T-helper 9 cell (primary cell): ENCODE results near the gene LETM1.
A peak's percentile ranks its signal among the peaks of the same experiment; 100 is the strongest.

ENCODE experiments used
- DNase-seq: peaks from one replicate; pipeline ENCODE4 v3.0.0-alpha.2; 2020
- total RNA-seq, 2 donors: gene quantifications; one replicate each; lab custom pipeline; 2026; lab: John Stamatoyannopoulos, UW

Gene LETM1
- total RNA-seq, result 56.5 to 93.0 reads per million in 2 donors

DNA sequence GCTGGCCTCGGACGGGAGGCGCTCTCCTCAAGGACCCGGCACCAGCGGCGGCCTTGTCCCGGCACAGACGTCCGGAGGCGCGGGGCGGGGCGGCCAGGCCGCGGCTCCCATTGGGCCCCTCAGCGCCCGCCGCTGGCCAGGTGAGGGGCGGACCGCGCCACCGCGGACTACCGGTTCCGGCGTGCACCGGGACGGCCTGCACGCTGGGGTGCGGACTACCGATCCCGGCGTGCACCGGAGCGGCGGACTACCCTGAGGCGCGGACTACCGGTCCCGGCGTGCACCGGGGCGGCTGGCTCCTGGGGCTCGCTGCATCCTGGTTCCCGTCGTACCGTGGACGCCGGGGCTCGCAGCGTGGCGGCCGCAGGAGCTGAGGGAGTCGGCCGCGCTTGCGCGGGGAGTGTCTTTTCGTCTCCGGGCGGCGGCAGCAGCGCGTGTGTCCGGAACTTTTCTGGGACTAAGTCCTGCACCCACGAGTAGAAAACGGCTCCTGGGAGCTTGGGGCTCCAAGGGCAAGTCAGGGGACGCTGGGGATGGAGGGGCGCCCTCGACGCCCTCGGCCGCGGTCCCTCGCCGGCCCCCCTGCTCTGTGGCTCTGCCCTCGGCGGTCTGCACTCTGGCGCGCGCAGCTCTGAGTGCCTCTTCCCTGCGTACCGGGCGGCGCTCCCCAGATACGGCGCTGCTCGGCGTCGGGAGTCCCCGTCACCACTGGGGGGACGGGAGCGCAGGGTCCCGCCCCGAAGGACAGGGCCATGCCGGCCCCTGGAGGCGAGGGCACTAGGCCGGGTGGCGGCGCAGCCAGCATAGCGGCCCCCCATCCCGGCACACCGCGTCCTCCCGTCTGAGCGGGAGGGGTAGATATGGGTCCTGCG, at the start of gene LETM1:
Gene LETM1, minus strand, starts transcription at position 86 of the 872 bp plus-strand sequence. CDS start 206 bp downstream, outside the sequence.
- DNase-seq, result peak; percentile 87

DNA sequence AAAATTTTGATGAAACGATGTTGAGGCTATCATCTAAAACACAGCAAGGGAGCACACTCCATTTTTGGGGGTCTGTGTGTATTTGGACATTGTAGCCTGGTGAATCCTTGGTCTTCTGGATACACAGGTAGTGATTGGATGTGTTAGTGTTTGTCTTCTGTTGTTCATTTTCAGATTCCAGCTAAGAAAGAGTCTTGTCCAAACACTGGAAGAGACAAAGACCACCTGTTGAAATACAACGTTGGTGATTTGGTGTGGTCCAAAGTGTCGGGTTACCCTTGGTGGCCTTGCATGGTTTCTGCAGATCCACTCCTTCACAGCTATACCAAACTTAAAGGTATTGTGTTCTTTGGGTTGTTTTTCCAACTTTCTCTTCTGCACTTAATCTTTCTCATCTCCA, 48.1 kb upstream of the LETM1 start:
- DNase-seq, result no peak

DNA sequence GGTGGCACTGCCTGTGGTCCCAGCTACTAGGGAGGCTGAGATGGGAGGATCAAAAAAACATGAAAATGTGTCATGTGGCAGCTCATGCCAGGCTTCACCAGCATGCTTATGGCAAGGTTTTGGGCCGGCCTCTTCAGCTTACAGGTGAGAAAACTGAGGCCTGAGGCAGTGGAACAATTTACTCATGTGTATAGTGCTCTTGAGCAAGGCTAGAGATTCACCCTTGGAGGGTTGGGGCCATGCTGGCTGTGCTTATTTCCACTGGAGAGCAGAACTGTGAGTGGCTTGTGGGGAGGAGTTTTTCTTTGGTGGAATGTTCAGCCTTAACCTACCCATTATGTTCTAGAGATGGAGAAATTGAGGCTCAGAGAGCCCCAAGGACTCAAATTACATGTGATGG, 47.1 kb upstream of the LETM1 start:
- DNase-seq, result no peak

DNA sequence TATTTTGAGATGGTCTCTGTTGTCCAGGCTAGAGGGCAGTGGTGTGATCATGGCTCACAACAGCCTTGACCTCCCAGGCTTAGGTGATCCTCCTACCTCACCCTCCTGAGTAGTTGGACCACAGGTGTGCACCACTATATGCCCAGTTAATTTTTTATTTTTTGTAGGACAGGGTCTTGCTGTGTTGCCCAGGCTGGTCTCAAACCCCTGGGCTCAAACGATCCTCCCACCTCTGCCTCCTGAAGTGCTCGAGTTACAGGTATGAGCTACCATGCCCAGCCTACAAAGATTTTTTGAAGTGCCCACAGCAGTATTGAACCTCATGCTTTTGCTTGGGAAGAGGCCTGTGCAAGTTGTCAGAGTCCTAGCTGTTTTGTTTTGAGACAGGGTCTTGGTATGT, 46.3 kb upstream of the LETM1 start:
- no peak for DNase-seq

DNA sequence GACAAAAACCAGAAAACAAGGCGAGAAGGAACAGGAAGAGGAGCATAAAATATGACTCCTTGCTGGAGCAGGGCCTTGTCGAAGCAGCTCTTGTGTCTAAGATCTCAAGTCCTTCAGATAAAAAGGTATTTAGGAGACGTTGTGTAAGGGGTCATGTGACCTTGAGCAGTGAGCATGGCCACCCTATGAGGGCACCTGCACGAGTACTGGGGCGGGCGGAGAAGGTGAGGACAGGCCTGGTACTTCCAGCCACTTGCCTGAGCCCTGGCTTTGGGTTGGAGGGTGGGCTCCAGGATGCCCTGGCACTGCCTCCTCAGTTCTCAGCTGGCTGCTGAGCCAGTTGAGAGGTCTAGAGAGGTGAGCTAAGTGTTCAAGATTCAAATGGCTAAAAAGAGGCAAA, 45.2 kb upstream of the LETM1 start:
- no peak for DNase-seq

DNA sequence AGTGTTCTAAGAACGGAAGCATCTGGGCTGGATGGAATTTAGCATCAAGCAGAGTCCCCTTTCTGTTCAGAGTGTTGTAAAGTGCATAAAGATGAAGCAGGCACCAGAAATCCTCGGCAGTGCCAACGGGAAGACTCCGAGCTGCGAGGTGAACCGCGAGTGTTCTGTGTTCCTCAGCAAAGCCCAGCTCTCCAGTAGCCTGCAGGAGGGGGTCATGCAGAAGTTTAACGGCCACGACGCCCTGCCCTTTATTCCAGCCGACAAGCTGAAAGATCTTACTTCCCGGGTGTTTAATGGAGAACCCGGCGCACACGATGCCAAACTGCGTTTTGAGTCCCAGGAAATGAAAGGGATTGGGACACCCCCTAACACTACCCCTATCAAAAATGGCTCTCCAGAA, 44.7 kb upstream of the LETM1 start:
- DNase-seq, result no peak

DNA sequence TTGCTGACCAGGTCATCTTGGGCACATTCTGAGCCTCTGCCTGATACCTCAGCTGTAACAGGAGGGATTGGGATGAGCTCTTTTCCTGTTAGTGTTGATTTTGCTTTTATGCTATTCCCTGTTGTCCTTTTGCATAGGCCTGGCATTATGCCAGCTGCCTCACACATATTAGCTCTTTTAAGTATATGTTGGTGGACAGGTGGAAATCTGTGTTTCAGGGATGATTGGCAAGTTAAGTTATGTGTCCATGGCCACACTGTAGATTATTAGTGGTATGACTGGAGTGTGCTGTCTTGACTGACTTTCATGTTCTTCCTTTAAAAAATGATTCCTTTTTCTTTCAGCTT, 44.1 kb upstream of the LETM1 start:
- DNase-seq, result no peak

DNA sequence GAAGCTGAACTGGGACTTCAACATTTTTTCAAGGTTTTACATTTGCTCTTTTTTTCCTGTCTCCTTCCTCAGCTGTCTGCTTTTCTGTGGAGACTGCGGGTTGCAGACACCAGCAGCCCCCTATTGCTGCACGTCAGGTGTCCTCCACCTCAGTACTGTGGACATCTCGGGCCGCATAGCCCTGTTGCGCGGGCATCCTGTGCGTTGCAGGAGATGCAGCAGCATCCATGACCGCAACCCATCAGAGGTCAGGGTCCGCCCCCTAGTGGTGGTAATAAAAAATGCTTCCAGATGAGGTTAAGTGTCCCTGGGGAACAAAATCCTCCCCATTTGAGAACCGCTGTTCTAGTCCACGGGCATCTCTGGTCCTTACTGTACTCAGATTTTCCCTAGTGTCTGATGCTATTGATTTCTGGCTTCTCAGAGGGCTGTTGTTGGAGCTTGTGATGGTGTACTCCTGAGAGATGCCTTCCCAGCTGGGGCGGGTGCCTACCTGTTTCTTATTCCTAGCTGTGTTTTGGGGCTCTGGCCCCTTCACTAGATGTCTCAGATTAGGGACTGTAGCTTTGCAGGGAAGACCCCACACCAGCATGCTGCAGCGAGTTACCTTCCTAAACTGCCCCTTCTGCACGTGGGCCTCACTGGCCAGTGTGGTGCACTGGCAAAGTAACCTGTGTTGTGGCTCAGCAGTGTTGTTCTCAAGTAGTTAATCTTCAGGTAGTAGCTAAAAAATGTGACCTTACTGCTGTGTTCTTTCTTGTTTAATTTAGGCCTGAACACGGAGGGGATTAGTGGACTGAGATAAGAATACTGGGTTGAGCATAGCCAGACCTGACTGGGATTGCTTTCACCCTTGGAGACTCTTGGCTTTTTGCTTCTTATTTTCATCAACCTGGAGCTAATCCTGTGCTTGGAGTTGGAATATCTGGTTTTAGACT, 43.5 kb upstream of the LETM1 start:
- DNase-seq, result peak; percentile 56

DNA sequence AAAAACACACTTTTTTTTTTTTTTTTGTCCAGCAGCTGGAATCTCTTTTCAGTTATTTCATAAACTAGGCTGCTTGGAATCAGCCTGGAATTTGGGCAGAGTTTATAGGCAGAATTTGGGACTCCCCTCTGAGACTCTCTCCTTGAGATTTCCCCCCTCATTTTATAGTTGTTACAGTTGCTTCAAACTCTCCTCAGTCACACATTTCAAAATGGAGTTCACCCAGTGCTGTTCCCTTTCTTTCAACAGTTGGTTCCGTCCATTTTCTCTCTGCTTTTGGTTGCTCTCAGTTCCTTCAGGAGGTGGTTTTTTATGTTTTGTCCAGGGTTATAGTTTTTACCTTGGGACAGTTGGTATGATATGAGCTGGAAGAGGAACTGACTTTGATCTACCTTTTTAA, 42.7 kb upstream of the LETM1 start:
- DNase-seq, result no peak

DNA sequence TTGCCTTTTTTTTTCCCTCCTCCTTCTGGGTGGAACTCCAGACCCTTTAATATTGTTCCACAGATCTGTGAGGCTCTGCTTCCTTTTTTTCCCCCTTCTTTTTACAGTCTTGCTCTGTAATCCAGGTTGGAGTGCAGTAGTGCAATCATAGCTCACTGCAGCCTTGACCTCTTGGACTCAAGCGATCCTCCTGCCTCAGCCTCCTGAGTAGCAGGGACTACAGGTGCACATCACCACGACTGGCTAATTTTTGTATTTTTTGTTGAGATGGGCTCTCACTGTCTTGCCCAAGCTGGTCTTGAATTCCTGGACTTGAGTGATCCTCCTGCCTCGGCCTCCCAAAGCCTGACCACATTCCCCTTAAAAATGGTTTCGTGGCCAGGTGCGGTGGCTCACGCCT, 42.1 kb upstream of the LETM1 start:
- DNase-seq, result no peak

DNA sequence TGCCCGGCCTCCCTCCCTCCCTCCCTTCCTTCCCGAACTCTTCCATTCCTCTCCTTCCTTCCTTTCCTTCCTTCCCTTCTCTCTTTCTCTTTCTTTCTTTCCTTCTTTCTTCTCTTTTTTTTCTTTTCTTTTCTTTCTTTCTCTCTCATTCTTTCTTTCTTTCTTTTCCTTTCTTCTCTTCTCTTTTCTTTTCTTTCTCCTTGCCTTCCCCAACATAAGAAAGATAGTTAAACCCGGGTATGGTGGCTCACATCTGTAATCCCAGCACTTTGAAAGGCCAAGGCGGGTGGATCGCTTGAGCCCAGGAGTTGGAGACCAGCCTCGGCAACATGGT, 40.7 kb upstream of the LETM1 start:
- DNase-seq, result no peak

DNA sequence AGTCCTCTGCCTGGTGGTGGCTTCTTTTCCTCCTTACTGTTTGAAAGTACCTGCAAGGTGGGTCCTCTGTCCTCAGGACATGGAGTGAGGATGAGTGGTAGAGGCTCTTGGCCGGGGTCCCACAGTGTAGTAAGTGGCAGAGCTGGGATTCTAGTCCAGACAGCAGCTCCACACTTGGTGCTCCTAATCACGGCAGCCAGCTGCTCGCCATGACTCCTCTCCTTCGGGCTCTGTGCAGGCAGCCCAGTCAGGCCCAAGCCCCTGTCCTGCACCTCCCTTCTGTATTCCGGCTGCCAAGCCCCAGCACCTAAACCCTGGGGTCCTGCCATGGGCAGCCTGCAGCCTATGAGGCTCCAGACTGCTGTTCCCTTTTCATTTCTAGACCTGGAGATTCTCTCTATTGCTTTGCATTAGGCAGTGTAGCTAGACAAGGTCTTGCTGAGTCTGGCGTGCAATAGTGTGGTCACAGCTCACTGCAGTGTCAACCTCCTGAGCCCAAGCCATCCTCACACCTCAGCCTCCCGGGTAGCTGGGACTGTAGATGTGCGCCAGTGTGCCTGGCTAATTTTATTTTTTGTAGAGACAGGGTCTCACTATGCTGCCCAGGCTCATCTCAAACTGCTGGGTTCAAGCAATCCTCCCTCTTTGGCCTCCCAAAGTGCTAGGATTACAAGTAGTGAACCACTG, 40.2 kb upstream of the LETM1 start:
- DNase-seq, result no peak

DNA sequence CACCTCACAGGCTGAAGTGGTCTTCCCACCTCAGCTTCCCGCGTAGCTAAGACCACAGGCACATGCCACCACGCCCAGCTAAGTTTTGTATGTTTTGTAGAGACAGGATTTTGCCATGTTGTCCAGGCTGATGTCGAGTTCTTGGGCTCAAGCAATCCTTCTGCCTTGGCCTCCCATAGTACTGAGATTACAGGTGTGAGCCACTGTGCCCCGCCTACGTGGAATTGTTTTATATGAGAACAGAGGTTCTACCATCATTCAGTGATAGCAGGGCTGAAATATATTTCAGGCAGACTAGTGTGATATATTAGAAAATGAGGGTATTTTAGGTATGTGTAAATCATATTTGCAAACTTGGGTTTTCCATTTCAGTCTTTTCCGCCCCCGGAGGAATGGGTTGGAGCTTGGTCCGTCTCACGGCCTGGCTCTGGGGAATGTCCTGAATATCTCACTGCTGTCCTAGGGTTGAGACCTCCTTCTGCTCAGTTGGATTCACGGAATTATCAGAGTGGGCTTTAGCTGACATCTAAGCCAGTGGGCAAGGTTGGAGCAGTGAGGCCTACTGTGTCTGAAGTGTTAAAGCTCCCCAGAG, 35.1 kb upstream of the LETM1 start:
- DNase-seq, result no peak

DNA sequence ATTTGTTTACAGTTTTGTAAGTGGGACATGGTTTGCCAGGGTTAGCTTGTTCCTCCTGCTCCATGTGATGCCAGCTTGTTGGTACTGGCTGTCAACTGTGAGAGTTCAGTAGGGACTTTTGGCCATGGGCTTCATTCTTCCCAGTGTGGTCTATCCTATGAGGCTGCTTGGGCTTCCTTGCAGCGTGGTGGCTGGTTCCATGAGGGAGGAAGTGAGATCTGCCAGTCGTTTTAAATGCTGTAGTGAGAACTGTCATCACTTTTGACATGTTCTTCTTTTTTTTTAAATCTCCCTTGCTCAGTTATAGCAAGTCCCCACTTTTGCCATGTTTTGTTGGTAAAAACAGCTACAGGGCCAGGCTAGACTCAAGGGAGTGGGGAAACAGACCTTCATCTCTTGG, 31.1 kb upstream of the LETM1 start:
- DNase-seq, result no peak

DNA sequence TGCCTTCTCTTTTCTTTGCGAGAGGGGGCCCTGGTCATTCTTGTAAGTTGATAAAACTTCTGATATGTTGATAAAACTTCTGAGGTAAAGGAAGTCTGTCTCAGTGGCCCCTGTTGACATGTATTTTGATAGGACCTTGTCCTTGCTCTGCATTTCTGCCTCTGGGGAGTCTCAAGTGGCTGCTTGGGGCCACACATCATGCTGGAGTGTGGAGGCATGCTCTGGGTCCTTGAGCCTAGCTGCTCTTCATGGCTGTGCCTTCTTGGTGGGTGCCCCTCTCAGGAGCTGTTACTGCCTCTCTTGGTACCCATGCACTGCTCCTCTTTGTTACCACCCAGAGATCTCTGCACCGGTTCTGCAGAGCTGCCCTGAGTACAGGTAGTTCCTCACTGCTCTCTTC, 29.5 kb upstream of the LETM1 start:
- DNase-seq, result no peak

DNA sequence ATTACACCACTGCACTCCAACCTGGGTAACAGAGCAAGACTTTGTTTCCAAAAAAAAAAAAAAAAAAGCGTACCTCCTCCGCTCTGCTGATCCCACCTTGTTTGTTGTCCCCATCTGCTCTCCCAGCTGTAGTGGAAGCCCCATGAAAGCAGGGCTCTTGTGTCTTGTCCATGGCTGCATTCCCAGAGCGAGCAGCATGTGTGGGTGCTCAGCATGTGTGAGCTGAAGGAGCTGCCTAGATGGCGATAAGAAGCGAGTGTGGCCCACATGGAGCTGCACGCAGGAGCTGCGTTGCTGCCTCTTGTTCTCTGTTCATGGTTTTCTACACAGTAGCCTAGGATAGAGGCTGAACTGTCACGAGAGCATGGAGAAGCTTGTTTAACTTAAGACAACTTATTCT, 27.6 kb upstream of the LETM1 start:
- DNase-seq, result no peak

DNA sequence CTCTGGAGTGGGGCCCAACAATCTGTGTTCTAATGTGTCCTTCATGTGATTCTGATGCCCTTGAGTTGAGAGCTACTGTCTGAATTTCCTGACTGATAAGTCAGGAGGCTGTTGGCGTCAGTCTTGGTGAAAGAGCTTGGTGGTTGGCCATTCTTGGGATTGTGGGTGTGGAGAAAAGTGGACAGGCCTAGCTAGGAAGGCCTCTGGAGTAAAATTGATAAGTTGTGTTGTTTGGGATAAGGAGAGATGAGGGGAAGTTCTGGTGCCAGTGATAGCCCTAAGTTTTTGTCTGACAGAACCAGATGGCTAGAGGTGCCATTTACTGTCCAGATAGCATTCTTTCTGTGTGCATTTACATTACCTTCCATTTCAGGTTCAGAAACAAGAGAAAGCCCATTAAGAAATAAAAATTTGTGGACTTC, 26.9 kb upstream of the LETM1 start:
- DNase-seq, result no peak

DNA sequence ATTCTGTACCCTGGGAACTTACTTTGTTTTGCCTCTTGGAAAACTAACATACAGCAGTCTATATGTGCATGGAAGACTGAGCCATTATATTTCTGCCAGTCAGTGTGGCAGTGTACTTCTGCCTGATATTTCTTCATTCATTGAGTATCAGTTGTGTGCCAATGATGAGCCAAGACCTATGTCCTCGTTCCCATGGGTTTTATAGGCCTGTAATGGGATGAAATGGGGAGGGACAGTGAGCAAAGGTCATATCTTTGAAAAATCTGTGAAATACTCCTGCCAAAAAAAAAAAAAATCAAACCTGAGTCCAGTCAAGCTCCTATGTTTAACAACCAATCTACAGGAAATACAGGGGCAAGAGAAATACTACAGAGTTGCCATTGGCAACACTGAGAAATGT, 24.4 kb upstream of the LETM1 start:
- no peak for DNase-seq

DNA sequence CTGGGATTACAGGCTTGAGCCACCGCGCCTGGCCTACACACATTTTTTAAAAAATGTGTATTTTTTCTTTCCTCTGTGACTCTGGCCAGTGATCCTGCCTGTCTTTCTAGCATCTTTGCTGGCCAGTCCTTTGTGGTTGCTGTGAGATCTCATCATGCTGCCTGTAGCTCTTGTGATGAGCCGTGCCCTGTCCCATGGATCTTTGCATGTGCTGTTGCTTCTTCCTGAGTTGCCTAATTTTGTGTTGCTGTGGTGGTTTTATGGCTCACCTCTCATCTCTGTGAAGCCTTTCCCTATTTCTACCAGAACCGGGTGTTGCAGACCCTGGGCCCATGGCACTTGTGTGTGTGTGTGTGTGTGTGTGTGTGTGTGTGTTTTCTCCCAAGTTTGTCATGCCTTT, 23.5 kb upstream of the LETM1 start:
- no peak for DNase-seq

DNA sequence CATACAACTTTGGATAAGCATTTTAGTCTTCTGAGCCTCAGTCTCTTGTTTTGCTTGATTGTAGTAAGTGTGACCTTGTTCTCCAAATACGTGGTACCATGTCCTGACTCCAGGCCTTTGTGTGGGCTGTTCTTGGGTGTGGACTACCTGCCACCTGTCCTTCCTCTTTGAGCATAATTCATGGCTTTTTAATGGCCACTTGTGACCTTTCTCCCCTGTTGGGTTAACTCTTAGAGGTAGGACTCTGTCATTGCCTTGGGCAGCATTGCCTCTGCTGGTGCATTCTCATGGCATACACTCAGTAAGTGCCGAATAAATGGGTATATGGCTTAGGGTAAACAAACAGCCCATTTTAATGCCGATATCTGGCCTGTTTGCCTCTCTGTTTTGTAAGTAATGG, 18.2 kb upstream of the LETM1 start:
- no peak for DNase-seq

DNA sequence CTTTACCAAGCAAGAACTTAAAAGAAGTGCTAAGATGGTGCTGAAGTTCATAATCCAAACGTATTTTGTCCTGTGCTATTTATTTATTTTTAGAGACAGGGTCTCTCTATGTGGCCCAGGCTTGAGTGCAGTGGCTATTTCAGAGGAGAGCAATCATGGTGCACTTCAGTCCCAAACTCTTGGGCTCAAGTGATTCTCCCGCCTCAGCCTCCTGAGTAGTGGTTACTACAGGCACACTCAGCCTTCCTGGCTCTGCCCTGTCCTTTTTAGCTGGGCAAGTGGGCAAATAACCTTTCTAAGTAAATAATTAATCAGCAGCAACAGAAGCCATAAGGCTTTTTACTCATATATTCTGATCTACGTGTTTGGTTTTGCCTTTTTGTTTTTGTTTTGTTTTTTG, 17.8 kb upstream of the LETM1 start:
- DNase-seq, result no peak

DNA sequence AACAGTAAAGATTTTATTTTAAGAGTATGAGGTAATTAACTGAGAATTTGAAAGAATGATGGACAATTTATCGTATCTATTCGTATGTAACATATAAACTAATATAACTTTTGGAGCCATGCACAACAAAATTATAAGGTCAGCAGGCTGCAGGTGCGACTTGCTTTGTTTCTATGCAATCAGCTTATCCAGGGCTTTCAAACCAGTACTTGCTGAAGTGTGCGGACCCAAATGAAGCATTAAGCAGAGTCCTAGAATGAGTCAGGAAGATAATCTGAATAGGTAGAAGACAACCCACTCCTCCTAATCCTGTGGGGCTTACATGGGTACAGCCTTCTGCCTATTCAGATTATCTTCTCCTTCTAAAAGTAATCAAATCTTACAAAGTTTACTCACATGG, 17.3 kb upstream of the LETM1 start:
- DNase-seq, result no peak

DNA sequence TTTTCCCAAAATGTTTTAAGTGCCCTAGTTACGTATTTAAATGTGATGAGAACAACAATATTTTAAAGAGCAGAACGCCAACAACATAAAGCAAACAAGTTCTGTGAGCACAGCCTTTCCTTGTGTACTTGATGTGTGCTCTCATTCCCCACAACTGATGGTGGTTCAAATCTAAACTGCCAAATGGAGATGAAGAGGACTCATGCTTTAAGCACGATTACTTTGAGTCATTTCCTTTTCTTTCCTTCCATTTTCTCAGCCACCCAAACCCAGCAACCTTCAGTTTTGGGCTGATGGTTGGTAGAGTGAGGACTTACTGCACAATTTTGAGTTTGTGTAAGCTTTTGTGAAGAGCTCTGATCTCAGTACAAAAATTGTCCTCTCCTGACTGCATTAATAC, 16.9 kb upstream of the LETM1 start:
- no peak for DNase-seq
